ENCODE results near the gene FBXO21.
"Not testable (repeated sequence)": the region's sequence is repeated elsewhere in the genome, so short reads cannot be mapped to it uniquely, and the experiment has no call there.

Gene FBXO21

GRCh38 chr12:117130801-117131200 lies 59.5 kb downstream of the FBXO21 start:
- no peak for DNase-seq

GRCh38 chr12:117129391-117129790 lies 60.9 kb downstream of the FBXO21 start:
- no peak for DNase-seq

- no peak for DNase-seq
These were observed 62.1 kb downstream of the FBXO21 start for GRCh38 chr12:117127933-117128823.

- no peak for DNase-seq
These were observed 63.9 kb downstream of the FBXO21 start for GRCh38 chr12:117126335-117126734.

- DNase-seq: no peak
These were observed 64.5 kb downstream of the FBXO21 start for GRCh38 chr12:117125767-117126166.

GRCh38 chr12:117125272-117125613 lies 65.0 kb downstream of the FBXO21 start:
- DNase-seq: peak; percentile 75

GRCh38 chr12:117124421-117125271 lies 65.6 kb downstream of the FBXO21 start:
- DNase-seq: no peak

GRCh38 chr12:117121441-117121840 lies 68.8 kb downstream of the FBXO21 start:
- DNase-seq: peak; percentile 61

GRCh38 chr12:117120787-117121186 lies 69.5 kb downstream of the FBXO21 start:
- DNase-seq: peak; percentile 97

GRCh38 chr12:117119592-117120198 lies 70.6 kb downstream of the FBXO21 start:
- peak; percentile 89 for DNase-seq

GRCh38 chr12:117118838-117119591 lies 71.3 kb downstream of the FBXO21 start:
- DNase-seq: peak; percentile 85

GRCh38 chr12:117114784-117115183 lies 75.5 kb downstream of the FBXO21 start:
- peak; percentile 87 for DNase-seq

GRCh38 chr12:117113231-117113630 lies 77.0 kb downstream of the FBXO21 start:
- no peak for DNase-seq

- DNase-seq: peak; percentile 97
These were observed 78.3 kb downstream of the FBXO21 start for GRCh38 chr12:117111821-117112595.

- DNase-seq: peak; percentile 79
These were observed 78.9 kb downstream of the FBXO21 start for GRCh38 chr12:117111386-117111785.

GRCh38 chr12:117109943-117110635 lies 80.2 kb downstream of the FBXO21 start:
- no peak for DNase-seq

- no peak for DNase-seq
These were observed 84.4 kb downstream of the FBXO21 start for GRCh38 chr12:117105902-117106301.

- not testable (repeated sequence) for DNase-seq
These were observed 86.3 kb downstream of the FBXO21 start for GRCh38 chr12:117104003-117104402.

- DNase-seq: no peak
These were observed 87.5 kb downstream of the FBXO21 start for GRCh38 chr12:117102800-117103181.

- peak; percentile 92 for DNase-seq
These were observed 88.1 kb downstream of the FBXO21 start for GRCh38 chr12:117101953-117102799.

Data from NCI-H69 (cell line).